Common myeloid progenitor, CD34-positive (primary cell): ENCODE data around the gene SCAPER.
"Not testable (repeated sequence)": the region's sequence is repeated elsewhere in the genome, so short reads cannot be mapped to it uniquely, and the experiment has no call there.

ENCODE experiments used
- CTCF ChIA-PET: fragments of 350-600 bp; sonication (Branson Sonifier 250); formaldehyde crosslinking; loops from one replicate; lab custom pipeline; 2021; ENCODE audit warnings: antibody characterized with exemption; lab: Charles Lee
- POLR2A ChIA-PET: fragments of 350-600 bp; sonication (Branson Sonifier 250); formaldehyde crosslinking; loops from one replicate; lab custom pipeline; 2021; ENCODE audit warnings: antibody characterized with exemption; lab: Charles Lee
- DNase-seq, 3 donors: peaks; one replicate each; pipeline versions ENCODE4 v3.0.0 to v3.0.0-alpha.2; 2013
- H3K27ac ChIP-seq, 2 experiments: 1 replicate in 1 of 2; 2 replicates in 1 of 2; pipeline ENCODE4 v1.7.0; 2013; ENCODE audit warnings: inconsistent platforms in 2 of 2, low read length in 2 of 2, mild to moderate bottlenecking in 2 of 2, low read depth in 1 of 2, moderate library complexity in 1 of 2; ENCODE audit not compliant: severe bottlenecking in 2 of 2, insufficient read depth in 1 of 2, poor library complexity in 1 of 2
- H3K27me3 ChIP-seq, 5 experiments: replicated peaks in 2 of 5; 1 replicate in 3 of 5; 2 replicates in 2 of 5; pipeline versions ENCODE4 v1.6.1 to v1.7.0; 2013; ENCODE audit warnings: low read length in 4 of 5, mild to moderate bottlenecking in 2 of 5, moderate library complexity in 2 of 5, inconsistent platforms in 1 of 5; ENCODE audit not compliant: insufficient read depth in 5 of 5, control insufficient read depth in 4 of 5
- H3K36me3 ChIP-seq, 4 experiments: 1 replicate in 2 of 4; 2 replicates in 2 of 4; pipeline versions ENCODE4 v1.6.1 to v1.7.0; 2013; ENCODE audit warnings: low read length in 3 of 4, control low read depth in 1 of 4, mild to moderate bottlenecking in 1 of 4; ENCODE audit not compliant: control insufficient read depth in 4 of 4, insufficient read depth in 4 of 4
- H3K4me1 ChIP-seq, 4 experiments: 1 replicate in 3 of 4; 2 replicates in 1 of 4; pipeline versions ENCODE4 v1.6.1 to v1.7.1; 2013; ENCODE audit warnings: low read length in 3 of 4, mild to moderate bottlenecking in 3 of 4, control low read depth in 1 of 4, inconsistent platforms in 1 of 4, moderate library complexity in 1 of 4; ENCODE audit not compliant: control insufficient read depth in 4 of 4, insufficient read depth in 4 of 4; ENCODE audit errors: control extremely low read depth in 1 of 4
- H3K4me3 ChIP-seq, 7 experiments: 1 replicate in 4 of 7; 2 replicates in 3 of 7; pipeline versions ENCODE4 v1.5.1 to v1.7.0; 2013; ENCODE audit warnings: mild to moderate bottlenecking in 7 of 7, low read length in 6 of 7, moderate library complexity in 6 of 7, inconsistent platforms in 2 of 7, low read depth in 2 of 7, control low read depth in 1 of 7; ENCODE audit not compliant: insufficient read depth in 4 of 7, control insufficient read depth in 1 of 7; ENCODE audit errors: extremely low read depth in 1 of 7
- H3K9me3 ChIP-seq, 5 experiments: 1 replicate in 4 of 5; 2 replicates in 1 of 5; pipeline versions ENCODE4 v1.6.1 to v1.7.1; 2013; ENCODE audit warnings: low read length in 4 of 5, mild to moderate bottlenecking in 2 of 5, inconsistent platforms in 1 of 5, low read depth in 1 of 5, moderate library complexity in 1 of 5; ENCODE audit not compliant: control insufficient read depth in 4 of 5, insufficient read depth in 2 of 5; ENCODE audit errors: control extremely low read depth in 1 of 5
- WGBS: methylation state at CpG from one replicate; pipeline ENCODE4 v1.1.5; 2013; ENCODE audit not compliant: insufficient coverage; 5-methylcytosine and 5-hydroxymethylcytosine counted together

Gene SCAPER

GRCh38 chr15:76913737-76914136, 8.6 kb upstream of the SCAPER start:
- Histone ChIP-seq H3K36me3 (no peaks in the 10 kb centered on the region), H3K4me3 (no peak overlapping the region), H3K27ac (no peak overlapping the region), H3K27me3 (no peaks in the 10 kb centered on the region), H3K9me3 (no peaks in the 10 kb centered on the region), H3K4me1 (no peaks in the 10 kb centered on the region)
- 100% methylated on average over 1 of the region's 2 CpGs for WGBS
- ChIA-PET CTCF (no interaction called here), POLR2A (no interaction called here)
- no peak for DNase-seq

- no peaks in the 10 kb centered on the region for H3K27me3 ChIP-seq
- ChIA-PET POLR2A (no interaction called here), CTCF (no interaction called here)
- H3K4me1 ChIP-seq: no peaks in the 10 kb centered on the region
- H3K9me3 ChIP-seq: no peaks in the 10 kb centered on the region
- DNase-seq: no peak
- H3K27ac ChIP-seq: no peak overlapping the region
- H3K4me3 ChIP-seq: no peak overlapping the region
- H3K36me3 ChIP-seq: no peaks in the 10 kb centered on the region
- 100% methylated on average over 1 of the region's 4 CpGs for WGBS
Observed at GRCh38 chr15:76912430-76912829, 7.3 kb upstream of the SCAPER start.

GRCh38 chr15:76905855-76906254, 715 bp upstream of the SCAPER start:
- no peaks in the 10 kb centered on the region for H3K36me3 ChIP-seq
- no peaks in the 10 kb centered on the region for H3K9me3 ChIP-seq
- no peak for DNase-seq
- peaks cover 12 to 34% (median 26%) of the 10 kb centered on the region in 4 experiments for H3K4me1 ChIP-seq
- WGBS: 41% methylated on average over 6 of the region's 9 CpGs
- POLR2A ChIA-PET: interaction anchor here (0.5 kb wide), 1 partner anchor 766 kb away, joined by 3 read pairs; no protein-coding TSS in a partner anchor
- no peak overlapping the region for H3K27ac ChIP-seq
- no peaks in the 10 kb centered on the region for H3K27me3 ChIP-seq
- peak overlapping the region in 6 of 7 experiments; percentile 69 to 87 (median 80) for H3K4me3 ChIP-seq
- CTCF ChIA-PET: no interaction called here

DNA sequence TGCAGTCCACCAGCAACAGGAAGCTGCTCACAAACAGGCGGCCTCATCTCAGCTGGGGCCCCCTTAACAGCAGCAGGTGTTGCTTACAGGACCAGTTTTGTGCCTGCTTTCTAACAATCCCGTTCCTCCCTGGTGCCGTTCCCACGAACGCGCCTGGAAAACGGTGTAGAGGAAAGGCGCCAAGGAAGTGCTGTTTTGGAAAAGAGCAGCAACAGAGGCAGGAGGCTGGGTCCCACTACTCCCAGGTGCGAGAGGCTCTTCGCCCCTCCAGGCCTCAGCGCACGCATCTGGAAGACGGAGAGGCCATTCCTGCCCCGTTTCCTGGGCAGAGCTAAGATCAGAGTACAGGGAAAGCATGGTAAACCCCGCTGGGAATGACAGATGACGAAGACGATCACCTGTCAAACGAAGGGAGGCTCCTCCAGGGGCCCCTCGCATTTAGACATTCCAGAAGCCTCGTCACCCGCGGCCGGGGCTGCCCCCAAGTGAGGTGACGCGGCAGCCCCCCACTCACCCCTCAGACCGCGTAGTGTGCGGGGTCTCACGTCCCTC, 603 bp downstream of the SCAPER start:
- Histone ChIP-seq H3K27me3 (no peaks in the 10 kb centered on the region), H3K4me1 (peaks cover 12 to 34% (median 26%) of the 10 kb centered on the region in 4 experiments), H3K36me3 (no peaks in the 10 kb centered on the region), H3K27ac (peak overlapping the region; percentile 40 to 75), H3K9me3 (no peaks in the 10 kb centered on the region), H3K4me3 (peak overlapping the region; percentile 66 to 87 (median 79))
- DNase-seq: peak in 2 of 3 donors; percentile 42 to 64
- CTCF ChIA-PET: interaction anchor here (1.0 to 1.2 kb wide), 2 partner anchors 37 to 127 kb away, joined by 4 to 5 read pairs; no protein-coding TSS in a partner anchor
- POLR2A ChIA-PET: no interaction called here
- 0% methylated on average over 16 of the region's 29 CpGs for WGBS

DNA sequence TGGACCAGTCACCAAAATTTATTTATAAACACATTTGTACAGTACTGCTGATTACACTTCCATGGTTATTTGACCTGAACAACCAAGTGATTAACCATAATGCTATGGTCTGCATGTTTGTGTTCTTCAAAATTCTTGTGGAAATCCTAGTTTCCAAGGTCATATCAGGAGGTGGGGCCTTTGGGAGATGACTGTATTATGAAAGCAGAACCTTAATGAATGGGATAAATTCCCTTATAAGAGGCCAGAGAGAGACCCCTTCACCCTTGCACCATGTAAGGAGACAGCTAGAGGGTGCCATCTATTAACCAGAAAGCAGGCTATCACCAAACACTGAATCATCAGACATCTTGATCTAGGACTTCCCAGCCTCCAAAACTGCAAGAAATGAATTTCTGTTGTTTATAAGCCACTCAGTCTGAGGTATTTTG, 1.9 kb downstream of the SCAPER start:
- Histone ChIP-seq H3K9me3 (peaks cover 0 to 7% (median 0%) of the 10 kb centered on the region in 5 experiments), H3K27me3 (no peaks in the 10 kb centered on the region), H3K36me3 (peaks cover 0 to 3% (median 0%) of the 10 kb centered on the region in 4 experiments), H3K4me1 (peaks cover 12 to 34% (median 26%) of the 10 kb centered on the region in 4 experiments), H3K4me3 (peak overlapping the region in 1 of 7 experiments; percentile 25), H3K27ac (no peak overlapping the region)
- CTCF ChIA-PET: interaction anchor here (0.9 to 1.6 kb wide), 4 partner anchors 36 to 640 kb away, joined by 3 read pairs; no protein-coding TSS in a partner anchor
- POLR2A ChIA-PET: no interaction called here
- peak; percentile 55 to 66 (median 62) for DNase-seq

DNA sequence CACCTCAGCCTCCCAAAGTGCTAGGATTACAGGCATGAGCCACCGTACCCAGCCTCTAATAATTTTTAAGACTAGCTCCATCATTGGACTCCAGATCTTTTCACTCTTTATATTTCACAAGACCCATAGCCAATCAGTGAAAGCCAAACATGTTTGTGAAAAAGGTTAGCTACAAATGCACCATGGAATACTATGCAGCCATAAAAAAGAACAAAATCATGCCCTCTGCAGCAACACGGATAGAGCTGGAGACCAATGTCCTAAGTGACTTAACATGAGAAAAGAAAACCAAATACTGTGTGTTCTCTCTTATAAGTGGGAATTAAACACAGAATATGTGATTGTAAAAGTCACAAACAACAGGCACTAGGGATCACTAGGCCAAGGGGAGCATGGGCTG, 3.2 kb downstream of the SCAPER start:
- no CpG with 5 or more reads among the region's 2 CpGs for WGBS
- Histone ChIP-seq H3K4me3 (no peak overlapping the region), H3K36me3 (peaks cover 0 to 3% (median 0%) of the 10 kb centered on the region in 4 experiments), H3K4me1 (peaks cover 12 to 34% (median 26%) of the 10 kb centered on the region in 4 experiments), H3K9me3 (peaks cover 0 to 7% (median 0%) of the 10 kb centered on the region in 5 experiments), H3K27me3 (no peaks in the 10 kb centered on the region), H3K27ac (no peak overlapping the region)
- DNase-seq: no peak
- ChIA-PET POLR2A (no interaction called here), CTCF (interaction anchor here (0.7 to 1.0 kb wide), 2 partner anchors 25 to 34 kb away, joined by 3 read pairs; no protein-coding TSS in a partner anchor)

- H3K27ac ChIP-seq, H3K9me3 ChIP-seq, H3K27me3 ChIP-seq, DNase-seq, H3K4me3 ChIP-seq, POLR2A ChIA-PET, CTCF ChIA-PET, H3K36me3 ChIP-seq: not testable (repeated sequence)
- WGBS: no CpG with 5 or more reads among the region's 6 CpGs
- peaks cover 4 to 23% (median 17%) of the 10 kb centered on the region in 4 experiments for H3K4me1 ChIP-seq
Observed at GRCh38 chr15:76899931-76900310, 5.2 kb downstream of the SCAPER start.
